Tracheal epithelial cell (primary cell): ENCODE data around the gene OR2J2. TPM values are rescaled to one million over a fixed set of nuclear protein-coding genes. Genes with fewer than 3 reads are reported as not detected.

Experiments
- total RNA-seq: library from RNA; depleted of rRNA; stranded (reverse); fragments of >200 nt; gene quantifications from 2 replicates; pipeline ENCODE4 v1.2.1, GENCODE V29; 2014

The OR2J2 gene
- not detected in 2 replicates for total RNA-seq

GRCh38 chr6:29170607-29171006 is at the start of gene OR2J2:
Gene OR2J2, plus strand, starts transcription at chr6:29170907. Its CDS starts 2,729 bp downstream, at chr6:29173636.

Other genes with a start within 250 kb of the OR2J2 start
- gene TRIM27, start 246.9 kb upstream of the OR2J2 start, total RNA-seq: 37.1 and 45.3 TPM in 2 replicates
- gene ZNF311, start 165.6 kb upstream of the OR2J2 start, total RNA-seq: 0.96 and 2.1 TPM in 2 replicates
- not detected in 2 replicates for gene OR2W1, start 125.7 kb upstream of the OR2J2 start, total RNA-seq
- gene OR2B3, start 83.6 kb upstream of the OR2J2 start, total RNA-seq: not detected in 2 replicates
- not detected in 2 replicates for gene OR2J1, start 71.4 kb upstream of the OR2J2 start, total RNA-seq
- gene OR2J3, start 62.8 kb upstream of the OR2J2 start, total RNA-seq: not detected in 2 replicates
- gene OR14J1, start 130.8 kb downstream of the OR2J2 start, total RNA-seq: not detected in 2 replicates
- gene OR5V1, start 198.0 kb downstream of the OR2J2 start, total RNA-seq: not detected in 2 replicates
- not detected in 2 replicates for gene OR12D3, start 204.4 kb downstream of the OR2J2 start, total RNA-seq
- not detected in 2 replicates for gene OR12D2, start 224.7 kb downstream of the OR2J2 start, total RNA-seq
- not detected in 2 replicates for gene OR12D1, start 244.0 kb downstream of the OR2J2 start, total RNA-seq